ENCODE results near the gene ROPN1. TPM values are rescaled to one million over a fixed set of nuclear protein-coding genes. Genes with fewer than 3 reads are reported as not detected.

The ROPN1 gene
- total RNA-seq, 1 experiment from 2014 or later: not detected

GRCh38 chr3:123936400-123936799, 55.5 kb downstream of the ROPN1 start:
- H3K4me1 ChIP-seq (ENCODE audit: control insufficient read depth in 1 of 2, insufficient read depth in 2 of 2, low read length in 2 of 2): no peaks in the 10 kb centered on the region
- no peaks in the 10 kb centered on the region for H3K27me3 ChIP-seq (ENCODE audit: insufficient read depth, low read length)
- ChIA-PET POLR2A (no interaction called here), CTCF (no interaction called here), RAD21 (ENCODE audit: low non-redundant PET in 1 of 2, low total read pairs in 2 of 2, uncharacterized antibody in 2 of 2, unreplicated experiment in 2 of 2) (no interaction called here)
- H3K9ac ChIP-seq (ENCODE audit: low read length): no peak overlapping the region
- no peak for DNase-seq (ENCODE audit: low read depth, low spot score)
- H3K79me2 ChIP-seq (ENCODE audit: insufficient read depth, low read length): no peaks in the 10 kb centered on the region
- no peak overlapping the region for H3K4me3 ChIP-seq (replicated peaks in 1 of 2; ENCODE audit: low read depth in 1 of 2, low read length in 2 of 2)
- no peak overlapping the region for H2AFZ ChIP-seq (ENCODE audit: low read depth, low read length, poor library complexity, severe bottlenecking)
- TF ChIP-seq ZBTB33 (IDR thresholded peaks at IDR 0.05; ENCODE audit: extremely low read depth, insufficient replicate concordance, low read length): no peak
- TF ChIP-seq CTCF (IDR thresholded peaks at IDR 0.05 in 2 of 3, conservative IDR thresholded peaks at IDR 0.05 in 1 of 3; ENCODE audit: borderline replicate concordance in 1 of 3, insufficient read depth in 1 of 3, low read depth in 2 of 3, low read length in 2 of 3): no peak
- no peak for TF ChIP-seq ATF3 (IDR thresholded peaks at IDR 0.05)
- no peak for TF ChIP-seq ZNF274 (IDR thresholded peaks at IDR 0.05; ENCODE audit: low read depth, low read length)
- no peak for TF ChIP-seq CBX3 (IDR thresholded peaks at IDR 0.05; ENCODE audit: low read depth)
- TF ChIP-seq POLR2AphosphoS5 (IDR thresholded peaks at IDR 0.05; ENCODE audit: low read depth, low read length): no peak
- TF ChIP-seq EGR1 (IDR thresholded peaks at IDR 0.05; ENCODE audit: low read depth): no peak
- no peak for TF ChIP-seq MAX (IDR thresholded peaks at IDR 0.05)
- TF ChIP-seq SIN3A (IDR thresholded peaks at IDR 0.05; ENCODE audit: low read depth): no peak
- TF ChIP-seq CEBPB (IDR thresholded peaks at IDR 0.05; ENCODE audit: low read depth): no peak
- no peak for TF ChIP-seq YY1 (IDR thresholded peaks at IDR 0.05; ENCODE audit: extremely low read depth, insufficient replicate concordance, low read depth, low read length)
- TF ChIP-seq JUND (IDR thresholded peaks at IDR 0.05): no peak
- no peak for TF ChIP-seq TCF7L2 (IDR thresholded peaks at IDR 0.05; ENCODE audit: borderline replicate concordance, extremely low read depth, insufficient read depth, insufficient read length)
- no peak for TF ChIP-seq EZH2 (IDR thresholded peaks at IDR 0.05)
- no peak for TF ChIP-seq RAD21 (IDR thresholded peaks at IDR 0.05; ENCODE audit: low read depth)
- no peak for TF ChIP-seq EZH2phosphoT487 (IDR thresholded peaks at IDR 0.05; ENCODE audit: borderline replicate concordance)
- no peaks in the 10 kb centered on the region for H4K20me1 ChIP-seq (ENCODE audit: insufficient read depth)
- peaks cover 9 to 10% of the 10 kb centered on the region in 2 experiments; a peak in 3 of 4 replicates for H3K36me3 ChIP-seq (ENCODE audit: control insufficient read depth in 1 of 2, insufficient read depth in 2 of 2, low read length in 2 of 2)
- H3K9me3 ChIP-seq (ENCODE audit: control insufficient read depth in 1 of 2, insufficient read depth in 1 of 2, low read depth in 1 of 2, low read length in 2 of 2): no peaks in the 10 kb centered on the region
- intact Hi-C loops (cut with micrococcal nuclease): no loop called here
- H3K4me2 ChIP-seq (ENCODE audit: low read length): no peak overlapping the region
- no peaks in the 10 kb centered on the region for H3K9me2 ChIP-seq (ENCODE audit: insufficient read depth)
- no TSS peak for BruUV-seq (replicated peaks)
- no peak for ATAC-seq
- no peak overlapping the region for H3K27ac ChIP-seq (ENCODE audit: low read depth, low read length)
